Esophagus squamous epithelium (tissue), 5 donors: Measurements from ENCODE around the gene SOX10. TPM values are rescaled to one million over a fixed set of nuclear protein-coding genes. Genes with fewer than 3 reads are reported as not detected.

Experiments used
- DNase-seq: peaks from one replicate; lab custom pipeline; 2025; lab: John Stamatoyannopoulos, UW
- H3K27ac ChIP-seq, 4 donors: fragments of 200-600 bp; sonication (generic); one replicate each; pipeline ENCODE4 v1.5.1; 2016 to 2019; ENCODE audit warnings: mild to moderate bottlenecking in 1 of 4
- H3K27me3 ChIP-seq, 4 donors: fragments of 200-600 bp; sonication (generic); 1 replicate in 3 of 4; 2 replicates in 1 of 4; pipeline versions ENCODE4 v1.5.1 to v1.6.0; 2017 to 2021; ENCODE audit warnings: antibody characterized with exemption in 1 of 4
- H3K36me3 ChIP-seq, 3 donors: fragments of 200-600 bp; sonication (generic); one replicate each; pipeline ENCODE4 v1.5.1; 2016 to 2019
- H3K4me1 ChIP-seq, 3 donors: fragments of 200-600 bp; sonication (generic); one replicate each; pipeline ENCODE4 v1.5.1; 2017 to 2019
- H3K4me3 ChIP-seq, 4 donors: fragments of 200-600 bp; sonication (generic); 1 replicate in 3 of 4; 2 replicates in 1 of 4; pipeline ENCODE4 v1.5.1; 2016 to 2019; ENCODE audit warnings: mild to moderate bottlenecking in 2 of 4, moderate library complexity in 1 of 4
- H3K9me3 ChIP-seq, 3 donors: fragments of 200-600 bp; sonication (generic); one replicate each; pipeline ENCODE4 v1.5.1; 2016 to 2019
- POLR2A ChIP-seq, 4 donors: fragments of 450-650 bp; IDR thresholded peaks; one replicate each; pipeline ENCODE4 v1.6.1; 2017; ENCODE audit warnings: antibody characterized with exemption in 4 of 4, mild to moderate bottlenecking in 4 of 4, moderate library complexity in 3 of 4
- WGBS, 2 donors: methylation state at CpG; one replicate each; pipeline ENCODE4 v1.1.5; 2018; 5-methylcytosine and 5-hydroxymethylcytosine counted together
- intact Hi-C: fragments of 100-400 bp; cut with DNase I; formaldehyde crosslinking; loops from one replicate; pipeline ENCODE4 v1.15.0; 2022
- total RNA-seq, 4 donors: library from RNA; depleted of rRNA; stranded (reverse); fragments of >200 nt; gene quantifications; one replicate each; pipeline ENCODE4 v1.1.0, GENCODE V29; 2016
- TF ChIP-seq, protein P1 (sequence below), 6 experiments: fragments of 450-650 bp in 4 of 6; fragments of 200-600 bp in 2 of 6; sonication (generic) in 2 of 6; IDR thresholded peaks; one replicate each; pipeline ENCODE4 v1.5.1; 2016 to 2019; ENCODE audit warnings: antibody characterized with exemption in 6 of 6, mild to moderate bottlenecking in 4 of 6, moderate library complexity in 4 of 6
- donor health status: DM: yes; HTN: yes; CAD: no.

Gene SOX10
- total RNA-seq, 4 donors from 2014 or later: 0.44 to 1.7 (median 1.5) TPM; not detected in 1

- TF ChIP-seq, protein P1, sequence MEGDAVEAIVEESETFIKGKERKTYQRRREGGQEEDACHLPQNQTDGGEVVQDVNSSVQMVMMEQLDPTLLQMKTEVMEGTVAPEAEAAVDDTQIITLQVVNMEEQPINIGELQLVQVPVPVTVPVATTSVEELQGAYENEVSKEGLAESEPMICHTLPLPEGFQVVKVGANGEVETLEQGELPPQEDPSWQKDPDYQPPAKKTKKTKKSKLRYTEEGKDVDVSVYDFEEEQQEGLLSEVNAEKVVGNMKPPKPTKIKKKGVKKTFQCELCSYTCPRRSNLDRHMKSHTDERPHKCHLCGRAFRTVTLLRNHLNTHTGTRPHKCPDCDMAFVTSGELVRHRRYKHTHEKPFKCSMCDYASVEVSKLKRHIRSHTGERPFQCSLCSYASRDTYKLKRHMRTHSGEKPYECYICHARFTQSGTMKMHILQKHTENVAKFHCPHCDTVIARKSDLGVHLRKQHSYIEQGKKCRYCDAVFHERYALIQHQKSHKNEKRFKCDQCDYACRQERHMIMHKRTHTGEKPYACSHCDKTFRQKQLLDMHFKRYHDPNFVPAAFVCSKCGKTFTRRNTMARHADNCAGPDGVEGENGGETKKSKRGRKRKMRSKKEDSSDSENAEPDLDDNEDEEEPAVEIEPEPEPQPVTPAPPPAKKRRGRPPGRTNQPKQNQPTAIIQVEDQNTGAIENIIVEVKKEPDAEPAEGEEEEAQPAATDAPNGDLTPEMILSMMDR (IDR thresholded peaks at IDR 0.05): no peak
- TF ChIP-seq POLR2A (IDR thresholded peaks at IDR 0.05): no peak
- H3K4me1 ChIP-seq: no peaks in the 10 kb centered on the region
- no peaks in the 10 kb centered on the region for H3K9me3 ChIP-seq
- no peaks in the 10 kb centered on the region for H3K27me3 ChIP-seq
- 80 to 89% methylated on average over 3 to 5 of the region's 7 CpGs for WGBS, 2 donors
- H3K36me3 ChIP-seq: no peaks in the 10 kb centered on the region
- intact Hi-C loops: no loop called here
- H3K27ac ChIP-seq: peak overlapping the region in 1 of 4 donors; percentile 14
- no peak for DNase-seq
- peak overlapping the region in 1 of 4 donors; percentile 7 for H3K4me3 ChIP-seq
Measured at GRCh38 chr22:37986371-37986770, 2.0 kb upstream of the SOX10 start.

DNA sequence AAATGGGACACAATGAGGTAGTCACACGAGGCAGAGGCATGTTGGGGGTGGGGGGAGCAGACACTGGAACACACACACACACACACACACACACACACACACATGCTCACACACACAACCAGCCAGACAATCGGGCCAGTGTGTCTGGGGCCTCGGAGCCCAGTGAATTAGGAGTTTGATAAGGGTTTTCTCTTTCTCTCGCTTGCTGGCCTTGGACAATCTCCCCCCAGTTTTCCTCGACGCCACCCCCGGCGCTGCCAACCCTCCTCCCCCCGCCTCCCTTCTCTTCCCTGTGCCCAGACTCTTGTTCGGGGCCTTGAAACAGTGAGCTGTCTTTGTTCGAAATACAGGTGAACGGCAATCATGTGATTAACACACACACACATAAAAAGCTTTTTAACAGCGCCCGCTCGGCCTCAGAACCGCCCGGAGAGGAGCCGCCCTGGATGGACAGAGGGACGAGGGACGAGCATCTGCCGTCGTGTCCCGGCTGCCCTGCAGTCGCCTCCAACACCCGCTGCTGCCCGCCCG is 1.5 kb upstream of the SOX10 start:
- H3K9me3 ChIP-seq: no peaks in the 10 kb centered on the region
- WGBS, 2 donors: 82 to 89% methylated on average over 14 to 17 of the region's 27 CpGs

DNA sequence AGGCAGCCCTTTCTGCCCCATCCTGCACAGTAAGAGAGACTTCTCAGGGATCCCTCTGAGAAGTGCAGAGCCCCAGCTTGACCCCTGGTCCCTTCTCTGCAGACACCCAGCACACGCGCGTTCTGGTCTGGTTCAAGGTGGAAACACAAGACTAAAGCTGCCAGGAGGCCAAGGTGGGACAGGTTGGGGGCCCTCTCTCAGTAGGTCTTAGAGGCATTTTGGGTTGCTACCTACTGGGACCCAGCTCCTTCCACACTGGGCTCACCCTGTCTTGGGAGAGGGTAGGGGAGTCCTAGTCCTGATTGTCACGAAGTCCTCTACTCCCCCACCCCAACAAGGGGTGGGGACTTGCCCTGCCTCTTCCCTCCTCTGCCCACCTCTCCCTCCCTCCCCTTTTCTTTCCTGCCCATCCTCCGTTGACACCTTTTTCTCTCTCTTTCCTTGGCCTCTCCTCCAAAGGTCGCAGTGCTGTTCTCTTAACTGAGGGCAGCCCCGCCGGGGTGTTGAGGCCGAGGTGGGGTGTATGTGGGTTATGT is 763 bp upstream of the SOX10 start:
- no peak overlapping the region for H3K4me3 ChIP-seq
- intact Hi-C loops: no loop called here
- no peak for DNase-seq
- no peaks in the 10 kb centered on the region for H3K9me3 ChIP-seq
- WGBS, 2 donors: 73 to 84% methylated on average over 6 of the region's 9 CpGs
- H3K27me3 ChIP-seq: no peaks in the 10 kb centered on the region
- H3K36me3 ChIP-seq: no peaks in the 10 kb centered on the region
- no peak for TF ChIP-seq POLR2A (IDR thresholded peaks at IDR 0.05)
- TF ChIP-seq, protein P1 (IDR thresholded peaks at IDR 0.05): no peak
- H3K27ac ChIP-seq: no peak overlapping the region
- H3K4me1 ChIP-seq: no peaks in the 10 kb centered on the region

More for the DNA sequence above, 1.5 kb upstream of the SOX10 start:
- TF ChIP-seq, protein P1 (IDR thresholded peaks at IDR 0.05): no peak
- TF ChIP-seq POLR2A (IDR thresholded peaks at IDR 0.05): no peak
- Histone ChIP-seq H3K27ac (peak overlapping the region in 1 of 4 donors; percentile 14), H3K4me1 (no peaks in the 10 kb centered on the region), H3K36me3 (no peaks in the 10 kb centered on the region), H3K4me3 (no peak overlapping the region), H3K27me3 (no peaks in the 10 kb centered on the region)
- intact Hi-C loops: no loop called here
- DNase-seq: no peak

DNA sequence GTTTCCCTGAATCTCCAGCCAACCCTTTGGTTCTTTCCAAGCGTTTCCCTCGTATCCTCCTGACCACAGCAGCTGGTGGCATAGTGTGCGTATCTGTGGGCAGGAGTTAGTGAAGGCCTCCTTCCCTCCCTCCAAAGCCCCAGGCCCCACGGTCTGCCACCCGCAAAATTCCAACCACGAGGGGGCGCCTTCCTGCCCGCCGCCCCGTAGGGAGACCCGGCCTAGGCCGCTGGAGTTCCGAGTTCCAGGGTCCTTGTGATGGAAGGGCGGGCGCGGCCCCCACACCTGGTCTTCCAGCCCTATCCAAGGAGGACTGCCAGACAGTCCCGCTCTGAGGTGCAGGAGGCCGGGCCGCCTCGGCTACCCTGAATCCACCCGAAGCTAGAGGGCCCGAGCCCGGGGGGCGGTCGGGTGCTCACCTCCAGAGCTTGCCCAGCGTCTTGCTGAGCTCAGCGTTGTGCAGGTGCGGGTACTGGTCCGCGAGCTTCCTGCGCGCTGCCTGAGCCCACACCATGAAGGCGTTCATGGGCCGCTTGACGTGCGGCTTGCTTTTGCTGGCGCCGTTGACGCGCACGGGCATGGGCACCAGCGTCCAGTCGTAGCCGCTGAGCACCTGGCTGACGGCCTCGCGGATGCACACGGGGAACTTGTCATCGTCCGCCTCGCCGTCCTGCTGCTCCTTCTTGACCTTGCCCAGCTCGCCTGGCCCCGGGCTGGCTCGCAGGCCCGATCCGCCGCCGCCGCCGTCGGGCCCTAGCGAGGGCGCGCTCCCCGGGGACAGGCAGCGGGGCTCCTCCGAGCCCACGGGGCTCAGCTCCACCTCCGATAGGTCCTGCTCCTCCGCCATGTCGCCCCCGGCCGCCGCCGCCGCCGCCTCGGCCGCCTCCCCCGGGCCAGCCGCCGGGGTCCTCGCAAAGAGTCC is 1.2 kb downstream of the SOX10 start:
- WGBS, 2 donors: 90% methylated on average over 4 to 23 of the region's 84 CpGs
- Histone ChIP-seq H3K4me1 (no peaks in the 10 kb centered on the region), H3K9me3 (no peaks in the 10 kb centered on the region), H3K4me3 (peak overlapping the region in 3 of 4 donors; percentile 7 to 45 (median 23)), H3K27ac (peak overlapping the region in 1 of 4 donors; percentile 19), H3K27me3 (no peaks in the 10 kb centered on the region), H3K36me3 (peaks cover 0 to under 1% (median 0%) of the 10 kb centered on the region in 3 donors)
- no peak for DNase-seq
- TF ChIP-seq POLR2A (IDR thresholded peaks at IDR 0.05): no peak
- TF ChIP-seq, protein P1 (IDR thresholded peaks at IDR 0.05): no peak
- intact Hi-C loops: no loop called here
